ENCODE results near the gene IPCEF1.

IPCEF1 gene

GRCh38 chr6:154295733-154296132 is 60.9 kb downstream of the IPCEF1 start:
- no peak for DNase-seq (ENCODE audit: low read depth, low spot score)

GRCh38 chr6:154292855-154293519 is 63.6 kb downstream of the IPCEF1 start:
- no peak for DNase-seq (ENCODE audit: low read depth, low spot score)

- no peak for DNase-seq (ENCODE audit: low read depth, low spot score)
Observed at GRCh38 chr6:154292066-154292465, 64.5 kb downstream of the IPCEF1 start.

GRCh38 chr6:154289818-154290508 is 66.6 kb downstream of the IPCEF1 start:
- DNase-seq (ENCODE audit: low read depth, low spot score) = no peak

GRCh38 chr6:154285826-154286225 is 70.8 kb downstream of the IPCEF1 start:
- no peak for DNase-seq (ENCODE audit: low read depth, low spot score)

GRCh38 chr6:154284313-154284853 is 72.2 kb downstream of the IPCEF1 start:
- DNase-seq (ENCODE audit: low read depth, low spot score) = no peak

- DNase-seq (ENCODE audit: low read depth, low spot score) = no peak
Observed at GRCh38 chr6:154280521-154280920, 76.1 kb downstream of the IPCEF1 start.

GRCh38 chr6:154277629-154278017 is 79.0 kb downstream of the IPCEF1 start:
- no peak for DNase-seq (ENCODE audit: low read depth, low spot score)

GRCh38 chr6:154276810-154277628 is 79.6 kb downstream of the IPCEF1 start:
- no peak for DNase-seq (ENCODE audit: low read depth, low spot score)

GRCh38 chr6:154274168-154274567 is 82.4 kb downstream of the IPCEF1 start:
- no peak for DNase-seq (ENCODE audit: low read depth, low spot score)

- DNase-seq (ENCODE audit: low read depth, low spot score) = no peak
Observed at GRCh38 chr6:154268486-154268885, 88.1 kb downstream of the IPCEF1 start.

GRCh38 chr6:154267508-154268106 is 89.0 kb downstream of the IPCEF1 start:
- no peak for DNase-seq (ENCODE audit: low read depth, low spot score)

- DNase-seq (ENCODE audit: low read depth, low spot score) = no peak
Observed at GRCh38 chr6:154266560-154267099, 90.0 kb downstream of the IPCEF1 start.

GRCh38 chr6:154261688-154262397 is 94.8 kb downstream of the IPCEF1 start:
- DNase-seq (ENCODE audit: low read depth, low spot score) = no peak

GRCh38 chr6:154258064-154258757 is 98.4 kb downstream of the IPCEF1 start:
- no peak for DNase-seq (ENCODE audit: low read depth, low spot score)

GRCh38 chr6:154257067-154257466 is 99.5 kb downstream of the IPCEF1 start:
- no peak for DNase-seq (ENCODE audit: low read depth, low spot score)

- DNase-seq (ENCODE audit: low read depth, low spot score) = no peak
Observed at GRCh38 chr6:154252678-154253077, 103.9 kb downstream of the IPCEF1 start.

GRCh38 chr6:154251116-154251515 is 105.5 kb downstream of the IPCEF1 start:
- DNase-seq (ENCODE audit: low read depth, low spot score) = no peak

- DNase-seq (ENCODE audit: low read depth, low spot score) = no peak
Observed at GRCh38 chr6:154249499-154250298, 106.9 kb downstream of the IPCEF1 start.
